Measurements from ENCODE around the gene FAM50B.

Gene FAM50B

DNA sequence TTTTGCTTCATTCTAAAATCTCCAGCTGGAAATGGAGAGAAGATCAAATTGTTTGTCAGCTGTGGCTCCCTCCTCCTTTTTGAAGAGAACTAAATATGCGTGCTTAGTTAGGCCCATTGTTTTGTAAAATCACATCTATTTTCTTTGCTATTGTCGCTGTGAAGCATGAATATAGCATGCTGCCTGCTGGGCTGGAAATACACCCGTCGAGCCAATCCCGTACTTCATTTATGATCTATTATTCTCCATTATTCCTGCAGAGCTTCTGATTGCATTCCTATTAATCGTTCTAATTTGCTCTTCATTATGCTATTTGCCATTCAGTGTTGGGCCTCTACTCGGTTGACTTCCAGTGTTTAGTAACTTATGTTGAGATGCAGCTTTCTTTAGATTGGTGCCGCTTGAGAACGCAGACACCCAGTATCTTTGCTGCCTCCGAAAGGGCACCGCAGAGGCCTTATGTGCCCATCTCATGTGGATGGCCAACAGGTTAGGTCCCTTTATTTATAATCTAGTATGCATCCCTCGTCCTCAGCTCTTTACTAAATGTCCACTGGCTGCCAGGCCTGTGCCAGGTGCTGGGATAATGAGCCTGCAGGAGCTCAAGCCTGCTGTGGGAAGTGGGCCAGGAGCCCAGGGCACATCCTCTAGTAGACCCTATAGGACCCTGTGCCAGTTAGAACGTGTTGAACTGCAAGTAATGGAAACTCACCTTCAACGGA is 45.6 kb downstream of the FAM50B start:
- DNase-seq (ENCODE audit: low read depth, low spot score): no peak

- DNase-seq (ENCODE audit: low read depth, low spot score): no peak
Observed at GRCh38 chr6:3895312-3895653, 46.1 kb downstream of the FAM50B start.

DNA sequence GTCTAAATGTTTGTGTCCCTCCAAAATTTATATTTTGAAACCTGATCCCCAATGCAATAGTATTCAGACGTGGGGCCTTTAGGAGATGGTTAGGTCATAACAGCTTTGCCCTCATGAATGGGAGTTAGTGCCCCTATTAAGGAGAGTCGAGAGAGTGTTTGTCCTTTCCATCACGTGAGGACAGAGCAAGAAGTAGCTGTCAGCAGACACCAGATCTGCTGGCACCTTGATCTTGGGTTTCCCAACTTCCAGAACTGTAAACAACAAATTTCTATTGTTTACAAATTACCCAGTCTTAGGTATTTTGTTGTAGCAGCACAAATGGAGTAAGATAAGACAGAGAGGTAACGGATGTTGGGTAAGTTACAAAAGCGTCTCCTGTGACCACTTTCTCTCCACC is 46.6 kb downstream of the FAM50B start:
- DNase-seq (ENCODE audit: low read depth, low spot score): no peak

DNA sequence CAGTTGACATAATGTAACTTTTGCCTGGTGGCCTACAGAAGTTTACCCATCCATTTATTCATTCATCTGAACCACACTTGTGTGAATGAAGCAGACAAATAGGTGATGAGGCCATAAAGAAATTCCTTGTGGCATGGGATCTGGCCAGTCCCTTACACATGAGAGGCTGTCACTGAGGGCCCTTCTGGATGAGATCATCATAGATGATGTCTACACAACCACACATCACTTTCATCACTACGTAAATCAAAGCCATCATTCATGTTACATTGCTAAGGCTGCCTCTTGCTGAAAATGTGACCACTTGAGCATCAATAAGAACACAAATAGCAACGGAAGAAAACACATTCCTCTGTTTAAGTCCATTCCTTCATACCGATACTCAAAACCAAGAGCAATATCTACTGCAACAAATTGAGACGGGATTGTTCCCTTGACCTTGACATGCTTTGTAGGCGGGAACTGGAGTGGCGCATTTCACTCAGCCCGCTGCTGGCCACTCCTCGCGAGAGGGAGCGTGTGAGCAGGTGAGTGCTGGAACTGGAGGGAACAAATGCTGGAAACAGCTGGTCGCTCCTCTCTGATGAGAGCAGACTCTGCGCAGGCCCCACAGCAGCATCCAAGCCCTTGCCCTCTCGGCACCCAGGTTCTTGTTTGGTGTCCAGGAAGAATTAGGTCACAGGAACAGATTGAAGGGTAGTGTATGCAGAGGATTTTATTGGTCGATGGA is 49.3 kb downstream of the FAM50B start:
- DNase-seq (ENCODE audit: low read depth, low spot score): peak; percentile 44

- no peak for DNase-seq (ENCODE audit: low read depth, low spot score)
Observed at GRCh38 chr6:3899061-3899460, 49.9 kb downstream of the FAM50B start.

- DNase-seq (ENCODE audit: low read depth, low spot score): no peak
Observed at GRCh38 chr6:3899970-3900439, 50.8 kb downstream of the FAM50B start.
